Activated naive CD4-positive, alpha-beta T cell (primary cell): Measurements from ENCODE around the gene BICC1.

Experiments used
- DNase-seq, 4 experiments: peaks; one replicate each; lab custom pipeline; 2025; lab: John Stamatoyannopoulos, UW

Gene BICC1

DNA sequence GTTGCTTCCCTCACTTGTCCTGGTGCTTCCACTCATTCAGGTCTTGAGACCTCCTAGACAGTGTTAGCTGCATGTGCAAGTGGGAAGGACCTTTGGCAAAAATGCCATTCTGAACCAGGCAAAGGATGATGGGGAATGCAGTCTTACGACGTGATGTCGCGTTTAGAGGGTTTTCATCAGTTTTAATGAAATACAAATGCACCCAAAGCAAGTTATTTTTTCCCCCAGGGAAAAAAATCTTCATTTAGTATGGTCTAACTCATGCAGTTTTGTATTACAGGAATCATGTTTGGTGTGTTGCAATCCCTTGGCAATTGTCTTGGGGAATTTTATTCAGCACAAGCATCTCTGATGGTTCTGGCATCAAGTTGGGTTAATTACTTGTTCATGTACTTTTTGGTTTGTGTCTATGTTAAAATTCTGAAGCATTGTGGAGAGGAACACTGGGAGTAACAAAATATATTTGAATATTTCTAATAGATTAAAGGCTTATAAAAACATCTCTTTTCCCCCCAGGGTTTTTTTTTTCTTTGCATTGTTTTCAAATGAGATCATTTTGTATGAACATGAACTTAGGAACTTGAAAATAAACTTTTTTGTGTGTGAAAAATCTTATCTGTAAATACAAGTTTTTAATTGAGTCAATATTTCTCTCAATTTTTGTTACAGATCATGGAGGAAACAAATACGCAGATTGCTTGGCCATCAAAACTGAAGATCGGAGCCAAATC, 188.9 kb downstream of the BICC1 start:
- DNase-seq, result no peak

DNA sequence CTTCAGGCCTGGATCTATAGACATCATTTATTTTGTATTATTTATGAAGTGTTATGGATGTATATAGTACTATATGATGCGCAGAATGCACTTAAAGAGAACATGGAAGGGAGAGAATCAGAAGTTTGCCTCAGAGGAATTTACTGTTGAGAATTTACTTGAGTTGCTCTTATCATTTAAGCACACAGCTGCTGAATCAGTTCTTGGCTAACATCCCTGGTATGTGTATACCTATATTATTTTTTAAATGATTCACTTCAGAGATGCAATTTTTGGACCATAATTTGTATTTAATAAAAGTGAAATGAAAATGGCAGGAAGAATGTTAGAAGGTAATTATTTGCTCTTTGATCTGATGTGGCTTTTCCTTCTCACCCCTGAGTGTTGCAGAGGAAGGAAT, 191.6 kb downstream of the BICC1 start:
- DNase-seq, result no peak

DNA sequence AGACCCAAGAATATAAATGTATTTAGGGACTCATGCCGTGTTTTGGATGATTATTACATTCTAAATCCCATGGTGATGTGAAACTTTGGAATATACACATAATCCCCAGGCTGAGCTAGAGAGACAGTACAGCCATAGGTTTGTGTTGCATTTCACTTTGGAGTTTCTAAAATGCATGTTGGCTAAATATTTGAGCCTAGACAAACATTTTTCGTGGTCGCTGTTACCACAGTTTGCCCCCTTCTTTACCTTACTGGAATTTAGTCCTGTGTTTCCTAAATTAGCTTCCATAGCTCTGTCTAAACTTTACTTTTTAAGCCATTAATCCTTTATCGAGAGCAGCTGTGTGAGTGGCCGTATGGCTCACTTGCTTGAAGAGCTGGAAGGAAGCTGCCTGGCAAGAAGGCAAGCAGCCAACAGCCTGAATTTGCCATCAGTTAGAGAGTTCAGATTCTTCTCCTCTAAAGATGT, 192.0 kb downstream of the BICC1 start:
- no peak for DNase-seq

DNA sequence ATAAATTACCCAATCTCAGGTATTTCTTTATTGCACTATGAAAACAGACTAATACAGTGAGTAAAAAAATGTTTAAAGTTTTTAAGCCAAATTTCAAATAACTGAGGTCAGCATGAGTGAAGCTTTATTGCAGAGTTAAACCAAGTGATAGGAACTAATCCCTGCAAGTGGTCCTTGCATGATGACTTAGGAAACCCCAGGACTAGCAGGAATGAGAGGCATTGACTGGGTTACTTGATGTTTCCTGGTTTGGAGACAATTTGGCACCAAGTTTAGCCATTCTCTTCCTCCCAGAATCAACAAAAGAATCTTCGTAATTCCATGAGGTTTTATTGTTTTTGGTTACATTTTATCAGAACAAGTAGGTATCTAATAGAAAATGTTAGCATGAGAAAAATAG, 194.2 kb downstream of the BICC1 start:
- no peak for DNase-seq

DNA sequence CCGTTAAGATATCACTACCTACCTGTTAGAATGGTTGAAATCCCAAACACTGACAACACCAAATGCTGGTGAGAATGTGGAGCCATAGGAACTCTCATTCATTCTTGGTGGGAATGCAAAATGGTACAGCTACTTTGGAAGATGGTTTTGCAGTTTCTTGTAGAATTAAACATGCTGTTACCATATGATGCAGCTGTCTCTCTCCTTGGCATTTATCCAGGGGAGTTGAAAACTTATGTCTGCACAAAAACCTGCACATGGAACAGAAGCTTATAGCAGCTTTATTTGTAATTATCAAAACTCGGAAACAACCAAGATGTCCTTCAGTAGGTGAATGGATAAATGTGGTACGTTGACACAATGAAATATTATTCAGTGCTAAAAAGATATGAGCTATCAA, 199.5 kb downstream of the BICC1 start:
- no peak for DNase-seq

DNA sequence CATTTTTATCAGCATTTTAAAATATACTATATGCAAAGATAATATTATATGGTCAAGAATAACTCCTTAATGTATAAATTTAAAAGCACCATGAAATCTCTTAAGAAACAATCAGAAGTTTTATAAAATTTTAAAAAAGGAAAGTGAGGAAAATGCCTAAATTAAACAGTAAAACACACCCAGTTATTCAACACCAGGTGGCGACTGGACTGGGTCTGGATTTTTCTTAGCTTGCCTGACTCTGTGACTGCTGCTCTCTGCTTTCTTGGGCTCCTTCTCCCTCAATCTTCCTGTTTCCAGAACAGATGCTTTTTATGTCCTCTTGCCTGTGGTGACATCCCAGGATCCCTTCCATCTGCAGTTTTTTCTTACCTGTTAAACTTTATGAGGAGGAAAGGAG, 200.3 kb downstream of the BICC1 start:
- no peak for DNase-seq

DNA sequence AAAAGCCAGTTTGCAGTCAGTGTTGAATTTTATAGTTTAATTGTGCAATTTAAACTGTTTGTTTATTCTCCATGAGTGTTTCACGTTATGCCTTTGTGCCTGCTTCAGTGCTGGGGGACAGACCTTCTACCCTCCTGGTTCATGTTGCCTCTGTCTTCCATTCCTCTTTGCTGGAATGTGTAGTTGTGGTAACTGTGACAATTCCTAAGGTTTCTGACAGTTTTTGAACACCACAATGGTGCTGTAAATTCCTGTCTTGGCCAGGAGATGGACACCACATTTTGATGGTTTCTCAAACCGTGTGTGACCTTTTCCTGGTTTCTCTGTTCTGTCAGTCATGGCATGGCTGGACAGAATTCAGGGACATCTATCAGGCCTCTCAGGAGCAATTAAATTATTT, 201.7 kb downstream of the BICC1 start:
- no peak for DNase-seq

DNA sequence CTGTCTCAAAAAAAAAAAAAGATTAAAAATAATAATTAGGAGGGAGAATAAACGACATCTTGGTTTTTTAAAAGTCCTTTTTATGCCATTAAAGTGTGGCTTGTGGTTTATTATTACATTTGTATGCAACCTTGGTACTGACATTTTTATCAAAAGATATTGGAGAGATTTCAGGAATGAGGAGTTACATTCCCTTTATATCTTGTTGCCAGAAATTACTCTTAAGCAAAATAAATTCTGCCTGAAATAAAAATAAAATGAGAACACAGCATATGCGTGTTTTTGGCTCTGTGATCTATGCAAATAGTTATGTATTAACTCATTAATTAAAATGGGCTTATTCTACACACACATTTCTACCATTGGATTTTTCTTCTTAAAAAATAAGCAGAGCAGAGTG, 202.4 kb downstream of the BICC1 start:
- DNase-seq, result no peak

DNA sequence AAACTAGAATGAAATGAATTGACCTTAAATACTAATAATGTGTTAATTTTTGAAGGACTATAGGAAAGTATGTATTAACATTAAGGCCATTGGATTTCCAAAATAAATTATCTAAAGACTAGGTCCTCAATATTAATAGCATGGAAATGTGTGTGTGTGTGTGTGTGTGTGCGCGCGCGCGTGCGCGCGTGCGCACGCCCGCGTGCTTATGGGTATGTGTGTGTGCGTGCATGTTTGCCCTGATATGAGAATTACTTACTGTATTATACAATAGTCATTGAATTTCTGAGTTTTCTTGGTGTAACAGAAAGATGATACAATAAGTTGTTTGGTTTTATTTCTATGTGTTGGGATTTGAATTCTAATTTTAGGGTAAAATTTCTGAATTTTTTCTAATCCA, 205.9 kb downstream of the BICC1 start:
- no peak for DNase-seq

DNA sequence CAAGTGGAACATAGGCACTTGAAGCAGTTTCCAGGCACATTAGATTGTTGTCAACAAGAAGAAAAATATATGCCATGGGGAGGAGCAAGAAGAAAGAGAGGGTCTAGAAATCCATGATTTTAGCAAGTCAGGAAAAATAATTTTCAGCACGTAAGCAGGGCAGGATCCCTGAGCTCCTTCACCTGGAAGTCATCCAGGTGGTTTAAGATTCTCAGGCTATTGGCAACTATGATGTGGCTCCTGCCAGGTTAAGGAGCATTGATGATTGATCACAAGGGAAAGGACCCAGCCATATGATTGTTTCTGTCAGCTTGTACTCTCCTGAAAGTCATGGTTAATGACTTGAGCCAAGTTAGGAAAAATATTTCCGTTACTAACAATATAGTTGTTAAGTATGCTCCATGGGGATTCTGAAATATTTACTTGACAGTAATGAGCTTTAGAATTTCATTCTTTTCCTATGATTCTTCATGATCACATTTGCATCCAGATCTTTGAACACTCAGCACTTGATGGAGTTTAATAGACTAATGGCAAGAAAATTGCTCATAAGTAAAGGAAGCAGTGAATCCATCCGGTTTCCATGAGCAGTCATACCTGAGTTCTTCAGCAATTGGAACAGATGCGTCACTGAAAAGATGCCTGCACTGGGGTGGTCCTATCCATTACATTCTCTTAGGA, 209.1 kb downstream of the BICC1 start:
- DNase-seq, result no peak

DNA sequence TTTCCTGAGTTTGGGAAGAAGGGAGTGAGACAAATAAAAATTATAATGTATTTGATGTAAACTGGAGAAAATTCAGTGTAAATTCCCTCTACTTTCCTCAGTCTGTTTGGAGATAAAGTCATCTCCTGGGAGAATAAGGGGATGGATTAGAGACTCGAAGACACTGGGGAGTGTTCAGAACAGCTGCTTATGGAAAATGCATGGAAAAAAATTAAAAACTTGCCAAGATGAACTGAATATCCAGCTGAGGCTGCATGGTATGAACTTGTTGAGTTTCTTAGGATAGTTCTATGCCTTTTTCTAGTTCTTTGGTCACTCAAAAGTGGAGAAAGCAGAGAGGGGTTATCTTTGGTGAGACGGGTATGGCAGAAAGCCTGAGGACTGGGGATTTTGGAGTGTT, 210.5 kb downstream of the BICC1 start:
- DNase-seq, result no peak

DNA sequence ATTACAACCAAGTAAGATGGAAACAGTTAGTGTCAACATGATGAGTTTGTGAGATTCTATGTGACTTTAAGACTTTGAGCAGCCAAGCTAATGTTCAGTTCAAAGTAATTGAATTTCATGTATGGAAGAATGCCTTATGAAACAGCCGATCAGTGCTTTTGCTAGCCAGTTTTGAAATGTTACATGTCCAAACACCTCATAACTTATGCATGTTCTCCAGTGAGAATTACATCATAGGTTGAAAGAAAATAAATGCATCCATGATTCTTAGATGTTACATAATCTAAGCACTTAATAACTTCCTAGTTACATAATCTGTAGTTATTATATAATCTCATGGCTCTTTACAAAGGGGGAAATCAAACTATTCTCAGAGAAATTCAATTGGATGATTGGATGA, 211.3 kb downstream of the BICC1 start:
- no peak for DNase-seq

DNA sequence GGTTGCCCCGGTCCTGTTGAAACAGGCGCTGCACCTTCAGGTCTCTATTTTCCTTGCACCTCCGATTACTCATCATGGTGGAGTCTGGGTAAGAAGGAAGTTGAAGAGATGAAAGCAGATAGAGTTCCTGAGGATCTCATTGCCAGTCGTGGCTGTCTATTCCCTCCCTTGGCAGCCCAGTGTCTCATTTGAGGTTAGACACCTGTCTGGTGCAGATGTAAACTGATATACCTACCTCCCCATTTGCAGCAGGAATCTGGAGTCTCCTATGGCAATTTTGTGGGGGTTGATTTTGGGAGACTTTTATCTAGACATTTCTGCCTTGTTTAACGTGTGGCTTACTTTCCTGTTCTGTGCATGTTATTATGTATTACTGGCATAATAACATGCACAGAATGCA, 212.1 kb downstream of the BICC1 start:
- DNase-seq, result no peak

DNA sequence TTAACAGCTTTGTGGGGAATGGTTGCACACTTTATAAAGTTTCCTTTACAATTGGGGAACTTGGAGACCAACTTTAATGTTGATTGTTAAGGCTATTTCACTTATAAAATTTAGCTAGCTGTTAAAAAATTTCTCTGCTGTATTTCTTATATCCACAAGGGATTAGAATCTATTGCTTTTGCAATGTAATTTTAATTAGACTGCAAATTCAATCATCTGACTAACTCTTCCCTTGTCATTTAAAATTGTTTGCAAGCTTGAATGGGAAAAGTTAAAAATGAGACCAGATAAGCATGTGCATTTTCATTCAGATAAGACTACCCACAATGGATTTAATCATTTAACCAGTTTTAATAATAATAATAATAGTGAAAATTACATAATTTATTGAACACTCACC, 213.2 kb downstream of the BICC1 start:
- no peak for DNase-seq

DNA sequence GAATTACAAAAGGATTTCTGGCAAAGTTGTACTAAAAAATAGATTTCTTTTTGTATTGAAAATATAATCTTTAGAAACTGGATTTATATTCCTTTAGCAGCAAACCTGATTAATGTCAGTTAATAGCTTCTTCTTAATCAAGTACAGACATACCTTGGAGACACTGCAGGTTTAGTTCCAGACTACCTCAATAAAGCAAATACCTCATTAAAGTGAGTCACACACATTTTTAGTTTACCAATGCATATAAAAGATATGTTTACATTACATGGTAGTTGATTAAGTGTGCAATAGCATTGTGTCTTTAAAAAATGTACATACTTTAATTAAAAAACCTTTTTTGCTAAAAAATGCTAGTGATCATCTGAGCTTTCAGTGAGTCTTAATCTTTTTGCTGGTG, 215.0 kb downstream of the BICC1 start:
- no peak for DNase-seq

DNA sequence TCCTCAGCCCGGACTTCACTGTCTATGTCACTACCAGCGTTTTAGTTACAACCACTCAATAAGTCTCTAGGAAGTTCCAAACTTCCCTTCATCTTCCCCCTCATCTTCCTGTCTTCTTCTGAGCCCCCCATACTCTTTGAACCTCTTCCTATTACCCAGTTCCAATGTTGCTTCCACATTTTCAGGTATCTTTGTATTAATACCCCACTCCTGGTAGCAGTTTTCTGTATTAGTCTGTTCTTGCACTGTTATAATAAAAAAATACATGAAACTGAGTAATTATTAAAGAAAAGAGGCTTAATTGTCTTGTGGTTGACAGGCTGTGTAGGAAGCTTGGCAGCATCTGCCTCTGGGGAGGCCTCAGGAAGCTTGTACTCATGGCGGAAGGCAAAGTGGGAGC, 218.6 kb downstream of the BICC1 start:
- no peak for DNase-seq

DNA sequence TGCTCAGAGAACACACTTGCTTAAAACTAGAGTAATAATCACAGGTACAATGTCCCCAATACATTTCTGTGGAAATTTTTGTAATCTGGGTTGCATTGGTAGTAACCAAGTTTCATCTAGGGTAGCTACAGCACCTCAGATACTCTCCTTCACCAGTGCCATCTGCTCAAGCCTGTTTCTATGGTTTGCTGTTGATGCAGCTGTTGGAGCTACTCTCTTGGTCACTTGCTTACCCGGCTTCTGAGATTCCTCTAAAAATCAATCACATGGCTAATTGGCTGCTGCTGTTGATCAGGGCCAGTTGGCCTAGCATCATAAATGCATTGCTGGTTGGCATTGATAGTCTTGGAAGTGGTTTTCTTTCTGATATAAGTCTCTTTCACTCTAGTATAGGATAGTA, 220.8 kb downstream of the BICC1 start:
- DNase-seq, result no peak

DNA sequence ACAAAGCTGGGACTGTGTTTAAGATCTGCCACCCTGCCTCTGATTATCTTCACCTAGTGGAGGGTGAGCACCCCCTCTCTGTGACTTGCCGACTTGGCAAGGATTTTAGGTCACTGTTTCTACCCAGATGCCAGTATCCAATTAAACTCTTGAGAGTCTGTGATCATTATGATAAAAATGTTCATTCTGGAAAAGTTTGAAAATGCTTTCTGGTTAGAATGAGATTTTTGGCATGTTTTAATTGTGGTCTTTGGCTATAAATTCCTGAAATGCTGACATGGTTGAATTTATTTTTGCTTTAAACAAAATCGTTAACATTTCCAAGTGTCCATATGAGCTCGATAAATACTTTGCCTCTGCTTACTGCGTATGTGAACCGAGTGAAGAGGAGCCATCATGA, 221.4 kb downstream of the BICC1 start:
- no peak for DNase-seq

DNA sequence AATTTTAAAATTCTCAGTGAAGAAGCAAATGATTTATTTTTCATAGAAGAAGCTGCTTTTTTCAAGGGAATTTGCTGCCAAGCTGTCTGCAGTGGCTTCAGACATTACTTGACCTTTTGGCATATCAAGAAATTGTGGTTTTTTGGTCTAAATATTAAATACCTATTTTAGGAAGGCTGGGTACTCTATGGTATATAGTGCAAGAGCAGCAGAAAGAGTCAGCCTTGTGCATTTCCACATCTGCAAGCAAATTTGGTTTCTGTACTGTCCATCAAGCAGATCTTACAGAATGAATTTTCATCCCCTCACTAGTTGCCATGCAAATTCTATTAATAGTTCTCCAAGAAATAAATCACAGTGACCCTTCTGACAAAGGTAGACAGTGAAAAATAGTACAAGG, 222.0 kb downstream of the BICC1 start:
- no peak for DNase-seq

DNA sequence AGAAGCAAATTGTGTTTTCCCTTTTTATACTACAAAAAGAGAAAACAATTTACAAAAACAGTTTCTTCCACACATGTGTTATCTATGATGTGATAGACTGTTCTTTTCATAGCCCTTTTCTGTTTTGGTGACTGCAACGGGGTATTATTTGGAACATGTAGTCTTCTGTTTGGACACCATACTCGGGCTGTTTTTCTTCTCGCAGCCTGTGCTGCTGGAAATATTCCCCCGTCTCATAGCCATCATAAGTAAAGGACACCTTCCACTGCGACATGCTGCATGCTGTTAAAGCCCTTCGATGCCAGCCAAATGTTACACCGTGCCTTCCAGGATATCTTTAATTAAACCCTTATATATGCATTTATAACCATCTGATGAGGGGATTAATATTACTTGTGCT, 222.4 kb downstream of the BICC1 start:
- DNase-seq, result no peak

DNA sequence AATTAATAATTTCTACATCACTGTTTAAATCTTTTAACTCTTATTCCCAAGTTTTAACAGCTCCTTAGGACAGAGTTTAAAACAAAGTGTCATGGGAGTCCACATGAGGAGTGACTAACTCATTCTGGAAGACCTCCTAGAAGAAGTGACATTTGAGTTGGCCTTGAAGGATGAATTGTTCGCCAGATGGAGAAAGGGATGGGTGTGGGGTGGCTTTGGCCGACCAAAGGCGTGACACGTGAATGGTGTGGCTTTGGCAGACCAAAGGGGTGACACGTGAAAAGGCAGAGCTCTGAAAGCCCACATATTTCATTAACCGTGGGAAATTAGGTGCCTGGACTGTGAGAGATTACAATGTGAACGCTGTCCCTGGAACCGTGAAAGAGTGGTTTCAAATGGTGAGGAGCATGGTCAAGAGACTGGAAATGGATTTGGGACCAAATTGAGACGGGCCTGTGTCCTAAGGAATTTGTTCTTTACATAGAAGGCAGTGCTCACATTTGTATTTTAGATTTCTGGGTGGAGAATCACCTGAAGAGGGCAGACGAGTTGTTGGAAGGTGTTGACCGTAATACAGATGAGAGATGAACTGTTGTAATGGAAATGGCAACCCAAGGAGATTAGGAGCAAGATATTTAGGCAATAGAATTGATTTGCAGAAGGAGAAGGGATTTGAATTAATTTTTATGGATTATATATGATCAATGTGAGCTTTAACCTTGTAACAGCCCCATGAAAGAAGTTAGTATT, 228.1 kb downstream of the BICC1 start:
- DNase-seq, result no peak

DNA sequence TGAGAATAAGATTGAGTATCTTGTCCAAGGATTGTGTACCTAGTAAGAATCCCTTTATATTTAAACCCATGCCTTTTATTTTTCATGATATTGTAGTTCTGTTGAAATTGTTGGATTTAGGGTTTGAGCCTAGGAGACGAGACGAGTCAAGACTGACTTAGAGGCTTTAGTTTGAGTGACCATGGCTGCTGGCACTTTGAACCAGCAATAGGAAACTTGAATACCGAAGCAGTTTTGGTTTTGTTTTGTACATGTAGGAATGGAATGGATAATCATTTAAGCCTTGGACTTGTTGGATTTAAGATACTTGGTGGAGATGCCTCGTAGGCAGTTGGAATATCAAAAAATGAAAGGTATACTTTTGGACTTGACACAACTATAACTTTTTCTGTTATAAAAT, 229.0 kb downstream of the BICC1 start:
- no peak for DNase-seq

DNA sequence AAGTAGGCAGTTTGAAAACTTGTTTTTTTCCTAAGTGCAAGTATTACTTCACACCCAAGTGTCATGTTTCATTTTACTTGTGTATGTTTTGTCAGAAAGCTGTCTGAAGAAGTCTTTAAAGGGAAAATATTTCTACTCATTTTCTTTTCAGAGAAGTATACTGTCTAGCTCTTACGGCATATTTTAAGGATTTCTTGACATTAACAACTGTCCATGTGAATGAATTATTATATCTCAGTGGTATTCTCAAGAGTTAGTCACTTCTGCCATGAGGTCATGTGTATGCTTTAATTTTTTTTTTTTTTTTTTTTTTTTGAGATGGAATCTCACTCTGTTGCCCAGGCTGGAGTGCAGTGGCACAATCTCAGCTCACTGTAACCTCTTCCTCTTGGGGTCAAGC, 229.5 kb downstream of the BICC1 start:
- DNase-seq, result no peak
